GM23338 (cell line): ENCODE measurements around the gene CTNNA3. TPM values are rescaled to one million over a fixed set of nuclear protein-coding genes. Genes with fewer than 3 reads are reported as not detected.

ENCODE experiments used
- ATAC-seq: fragments of 200-7000 bp; cut with Tn5 transposase; 3 replicates; pipeline ENCODE4 v1.9.1; 2020
- DNase-seq: peaks from one replicate; pipeline ENCODE4 v3.0.0-alpha.2; 2015; ENCODE audit warnings: low spot score
- H2AFZ ChIP-seq: fragments of 200-600 bp; sonication (generic); 2 replicates; pipeline ENCODE4 v1.8.0; 2016; ENCODE audit warnings: antibody characterized with exemption, mild to moderate bottlenecking, moderate library complexity
- H3F3A ChIP-seq: fragments of 200-600 bp; sonication (generic); replicated peaks from 2 replicates; pipeline ENCODE4 v1.8.0; 2017; ENCODE audit warnings: antibody characterized with exemption, mixed run types, low read depth
- H3K27ac ChIP-seq: fragments of 200-600 bp; sonication (generic); 2 replicates; pipeline ENCODE4 v1.6.1; 2016; ENCODE audit warnings: low read depth
- H3K27me3 ChIP-seq: fragments of 200-600 bp; sonication (generic); 2 replicates; pipeline ENCODE4 v1.8.0; 2016; ENCODE audit warnings: mild to moderate bottlenecking, mixed run types, moderate library complexity; ENCODE audit not compliant: insufficient read depth
- H3K36me3 ChIP-seq: fragments of 200-600 bp; sonication (generic); 2 replicates; pipeline ENCODE4 v1.8.0; 2016; ENCODE audit warnings: mild to moderate bottlenecking; ENCODE audit not compliant: insufficient read depth
- H3K4me1 ChIP-seq: fragments of 200-600 bp; sonication (generic); 2 replicates; pipeline ENCODE4 v1.8.0; 2016; ENCODE audit warnings: mild to moderate bottlenecking, moderate library complexity; ENCODE audit not compliant: insufficient read depth
- H3K4me2 ChIP-seq: fragments of 200-600 bp; sonication (generic); 2 replicates; pipeline ENCODE4 v1.7.1; 2017; ENCODE audit warnings: mixed run types
- H3K4me3 ChIP-seq: fragments of 200-600 bp; sonication (generic); 2 replicates; pipeline ENCODE4 v1.6.1; 2016; ENCODE audit warnings: mixed run types
- H3K79me2 ChIP-seq: fragments of 200-600 bp; sonication (generic); replicated peaks from 2 replicates; pipeline ENCODE4 v1.8.0; 2017; ENCODE audit warnings: mild to moderate bottlenecking; ENCODE audit not compliant: insufficient read depth
- H3K9me2 ChIP-seq: fragments of 200-600 bp; sonication (generic); 2 replicates; pipeline ENCODE4 v1.8.0; 2017; ENCODE audit not compliant: insufficient read depth
- H4K20me1 ChIP-seq: fragments of 200-600 bp; sonication (generic); replicated peaks from 2 replicates; pipeline ENCODE4 v1.8.0; 2017; ENCODE audit warnings: mild to moderate bottlenecking; ENCODE audit not compliant: insufficient read depth
- H3K27ac Mint-ChIP-seq: 2 replicates; pipeline ENCODE4 v1.8.0; 2020; ENCODE audit warnings: inconsistent platforms, mild to moderate bottlenecking, moderate library complexity, mixed read lengths
- H3K27me3 Mint-ChIP-seq: 3 replicates; pipeline ENCODE4 v1.8.0; 2022; ENCODE audit warnings: low read depth, mild to moderate bottlenecking, moderate library complexity, mixed read lengths, inconsistent platforms; ENCODE audit not compliant: insufficient read depth, poor library complexity
- H3K36me3 Mint-ChIP-seq: 3 replicates; pipeline ENCODE4 v1.8.0; 2021; ENCODE audit warnings: low read depth, mild to moderate bottlenecking, inconsistent platforms, moderate library complexity, mixed read lengths
- H3K4me1 Mint-ChIP-seq: 3 replicates; pipeline ENCODE4 v1.8.0; 2020; ENCODE audit warnings: mild to moderate bottlenecking, inconsistent platforms, mixed read lengths
- H3K4me3 Mint-ChIP-seq: 3 replicates; pipeline ENCODE4 v1.8.0; 2021; ENCODE audit warnings: moderate library complexity, mild to moderate bottlenecking, inconsistent platforms, mixed read lengths
- H3K9me3 Mint-ChIP-seq: 3 replicates; pipeline ENCODE4 v1.8.0; 2020; ENCODE audit warnings: moderate library complexity, mild to moderate bottlenecking, inconsistent platforms, mixed read lengths
- EZH2 ChIP-seq: fragments of 200-600 bp; sonication (generic); IDR thresholded peaks from one replicate; pipeline ENCODE4 v1.8.0; 2017; ENCODE audit warnings: antibody characterized with exemption, mild to moderate bottlenecking, low read depth; ENCODE audit not compliant: unreplicated experiment
- JUNB ChIP-seq: IDR thresholded peaks from one replicate; pipeline ENCODE4 v1.6.1; 2016; ENCODE audit warnings: antibody characterized with exemption; ENCODE audit not compliant: unreplicated experiment
- NANOG ChIP-seq: IDR thresholded peaks from 2 replicates; pipeline ENCODE4 v1.6.1; 2016; ENCODE audit warnings: antibody characterized with exemption, borderline replicate concordance
- POLR2AphosphoS5 ChIP-seq: IDR thresholded peaks from 2 replicates; pipeline ENCODE4 v1.6.1; 2016; ENCODE audit warnings: antibody characterized with exemption, low read depth
- ZNF114 ChIP-seq: fragments of 250-450 bp; sonication (Bioruptor Pico); IDR thresholded peaks from 2 replicates; pipeline ENCODE4 v1.5.0; 2020; ENCODE audit warnings: mild to moderate bottlenecking, moderate library complexity
- polyA plus RNA-seq: library from polyadenylated mRNA; unstranded; fragments of >200 nt; fragmentation: Nextera tagmentation; extraction: Ambion mirVana; gene quantifications from 2 replicates; pipeline ENCODE4 v1.2.1, GENCODE V29; 2016
- total RNA-seq: library from RNA; depleted of rRNA; stranded (reverse); fragments of >200 nt; shearing (Covaris generic); gene quantifications from 2 replicates; pipeline ENCODE4 v1.2.3, GENCODE V29; 2014
- TF ChIP-seq, protein P1 (sequence below): fragments of 250-450 bp; sonication (Bioruptor Pico); IDR thresholded peaks from 2 replicates; pipeline ENCODE4 v1.5.0; 2020; ENCODE audit warnings: mild to moderate bottlenecking, moderate library complexity
- TF ChIP-seq, protein P2 (sequence below): IDR thresholded peaks from one replicate; pipeline ENCODE4 v1.6.1; 2018; ENCODE audit warnings: antibody characterized with exemption; ENCODE audit not compliant: unreplicated experiment
- TF ChIP-seq, protein P3 (sequence below): IDR thresholded peaks from 2 replicates; pipeline ENCODE4 v1.6.1; 2016; ENCODE audit warnings: antibody characterized with exemption
- TF ChIP-seq, protein P4 (sequence below), 2 experiments: fragments of 200-600 bp in 1 of 2; sonication (generic) in 1 of 2; conservative IDR thresholded peaks; 2 replicates each; pipeline versions ENCODE4 v1.5.1 to v1.6.1; 2016 to 2017; ENCODE audit warnings: antibody characterized with exemption in 2 of 2, low read depth in 2 of 2, mild to moderate bottlenecking in 2 of 2, moderate library complexity in 1 of 2

CTNNA3 gene
- total and polyA plus RNA-seq, 2 experiments from 2014 or later, result 0.71 to 3.3 TPM

DNA sequence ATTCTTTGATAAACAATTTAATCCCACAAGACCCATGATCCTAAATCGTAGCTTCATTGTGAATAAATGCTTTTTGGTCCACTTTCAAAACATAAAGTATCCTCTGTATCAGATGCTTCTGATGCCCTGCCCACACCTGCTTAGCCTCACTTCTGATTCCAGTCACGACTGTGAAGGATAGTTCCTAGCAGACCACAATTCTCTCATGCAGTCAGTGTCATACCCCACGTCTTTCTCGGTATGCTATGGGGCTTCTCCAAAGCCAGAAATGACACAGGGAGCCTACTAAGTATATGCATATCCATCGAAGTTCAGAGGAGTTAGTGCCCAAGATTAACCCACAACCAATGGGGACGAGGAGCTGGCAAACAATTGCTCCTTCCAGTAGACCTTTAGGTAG lies 27.6 kb upstream of the CTNNA3 start (continued):
- TF ChIP-seq, protein P1, sequence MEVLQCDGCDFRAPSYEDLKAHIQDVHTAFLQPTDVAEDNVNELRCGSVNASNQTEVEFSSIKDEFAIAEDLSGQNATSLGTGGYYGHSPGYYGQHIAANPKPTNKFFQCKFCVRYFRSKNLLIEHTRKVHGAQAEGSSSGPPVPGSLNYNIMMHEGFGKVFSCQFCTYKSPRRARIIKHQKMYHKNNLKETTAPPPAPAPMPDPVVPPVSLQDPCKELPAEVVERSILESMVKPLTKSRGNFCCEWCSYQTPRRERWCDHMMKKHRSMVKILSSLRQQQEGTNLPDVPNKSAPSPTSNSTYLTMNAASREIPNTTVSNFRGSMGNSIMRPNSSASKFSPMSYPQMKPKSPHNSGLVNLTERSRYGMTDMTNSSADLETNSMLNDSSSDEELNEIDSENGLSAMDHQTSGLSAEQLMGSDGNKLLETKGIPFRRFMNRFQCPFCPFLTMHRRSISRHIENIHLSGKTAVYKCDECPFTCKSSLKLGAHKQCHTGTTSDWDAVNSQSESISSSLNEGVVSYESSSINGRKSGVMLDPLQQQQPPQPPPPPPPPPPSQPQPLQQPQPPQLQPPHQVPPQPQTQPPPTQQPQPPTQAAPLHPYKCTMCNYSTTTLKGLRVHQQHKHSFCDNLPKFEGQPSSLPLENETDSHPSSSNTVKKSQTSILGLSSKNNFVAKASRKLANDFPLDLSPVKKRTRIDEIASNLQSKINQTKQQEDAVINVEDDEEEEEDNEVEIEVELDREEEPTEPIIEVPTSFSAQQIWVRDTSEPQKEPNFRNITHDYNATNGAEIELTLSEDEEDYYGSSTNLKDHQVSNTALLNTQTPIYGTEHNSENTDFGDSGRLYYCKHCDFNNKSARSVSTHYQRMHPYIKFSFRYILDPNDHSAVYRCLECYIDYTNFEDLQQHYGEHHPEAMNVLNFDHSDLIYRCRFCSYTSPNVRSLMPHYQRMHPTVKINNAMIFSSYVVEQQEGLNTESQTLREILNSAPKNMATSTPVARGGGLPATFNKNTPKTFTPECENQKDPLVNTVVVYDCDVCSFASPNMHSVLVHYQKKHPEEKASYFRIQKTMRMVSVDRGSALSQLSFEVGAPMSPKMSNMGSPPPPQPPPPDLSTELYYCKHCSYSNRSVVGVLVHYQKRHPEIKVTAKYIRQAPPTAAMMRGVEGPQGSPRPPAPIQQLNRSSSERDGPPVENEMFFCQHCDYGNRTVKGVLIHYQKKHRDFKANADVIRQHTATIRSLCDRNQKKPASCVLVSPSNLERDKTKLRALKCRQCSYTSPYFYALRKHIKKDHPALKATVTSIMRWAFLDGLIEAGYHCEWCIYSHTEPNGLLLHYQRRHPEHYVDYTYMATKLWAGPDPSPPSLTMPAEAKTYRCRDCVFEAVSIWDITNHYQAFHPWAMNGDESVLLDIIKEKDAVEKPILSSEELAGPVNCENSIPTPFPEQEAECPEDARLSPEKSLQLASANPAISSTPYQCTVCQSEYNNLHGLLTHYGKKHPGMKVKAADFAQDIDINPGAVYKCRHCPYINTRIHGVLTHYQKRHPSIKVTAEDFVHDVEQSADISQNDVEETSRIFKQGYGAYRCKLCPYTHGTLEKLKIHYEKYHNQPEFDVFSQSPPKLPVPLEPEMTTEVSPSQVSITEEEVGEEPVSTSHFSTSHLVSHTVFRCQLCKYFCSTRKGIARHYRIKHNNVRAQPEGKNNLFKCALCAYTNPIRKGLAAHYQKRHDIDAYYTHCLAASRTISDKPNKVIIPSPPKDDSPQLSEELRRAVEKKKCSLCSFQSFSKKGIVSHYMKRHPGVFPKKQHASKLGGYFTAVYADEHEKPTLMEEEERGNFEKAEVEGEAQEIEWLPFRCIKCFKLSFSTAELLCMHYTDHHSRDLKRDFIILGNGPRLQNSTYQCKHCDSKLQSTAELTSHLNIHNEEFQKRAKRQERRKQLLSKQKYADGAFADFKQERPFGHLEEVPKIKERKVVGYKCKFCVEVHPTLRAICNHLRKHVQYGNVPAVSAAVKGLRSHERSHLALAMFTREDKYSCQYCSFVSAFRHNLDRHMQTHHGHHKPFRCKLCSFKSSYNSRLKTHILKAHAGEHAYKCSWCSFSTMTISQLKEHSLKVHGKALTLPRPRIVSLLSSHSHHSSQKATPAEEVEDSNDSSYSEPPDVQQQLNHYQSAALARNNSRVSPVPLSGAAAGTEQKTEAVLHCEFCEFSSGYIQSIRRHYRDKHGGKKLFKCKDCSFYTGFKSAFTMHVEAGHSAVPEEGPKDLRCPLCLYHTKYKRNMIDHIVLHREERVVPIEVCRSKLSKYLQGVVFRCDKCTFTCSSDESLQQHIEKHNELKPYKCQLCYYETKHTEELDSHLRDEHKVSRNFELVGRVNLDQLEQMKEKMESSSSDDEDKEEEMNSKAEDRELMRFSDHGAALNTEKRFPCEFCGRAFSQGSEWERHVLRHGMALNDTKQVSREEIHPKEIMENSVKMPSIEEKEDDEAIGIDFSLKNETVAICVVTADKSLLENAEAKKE (CRISPR knock-in tag), result no peak
- no peak for TF ChIP-seq POLR2AphosphoS5

DNA sequence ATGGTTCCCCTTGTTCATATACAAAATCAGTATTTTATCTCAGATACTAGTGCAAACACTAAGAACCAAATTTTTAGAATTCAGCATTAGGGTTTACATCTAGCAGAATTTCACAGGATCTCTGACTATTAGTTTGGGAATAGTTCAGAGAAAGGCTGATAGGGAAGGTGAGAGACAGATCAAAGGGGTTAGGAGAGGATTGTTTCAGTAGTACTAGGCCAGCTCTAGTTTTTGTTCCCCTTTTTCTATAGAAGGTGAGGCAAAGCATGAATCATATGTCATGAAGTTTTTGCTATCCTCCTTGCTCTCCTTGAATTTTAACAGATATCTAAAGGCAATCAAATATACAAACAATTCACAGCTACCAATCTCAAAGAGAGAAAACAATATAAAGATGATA lies 26.1 kb upstream of the CTNNA3 start:
- ATAC-seq (no peak), DNase-seq (no peak)
- Histone ChIP-seq H3K4me3 (no peak overlapping the region), H3K36me3 (no peaks in the 10 kb centered on the region), H3K27ac (no peak overlapping the region), H3F3A (no peaks in the 10 kb centered on the region), H3K4me2 (no peak overlapping the region), H3K9me2 (no peaks in the 10 kb centered on the region), H3K4me1 (no peaks in the 10 kb centered on the region), H3K79me2 (no peaks in the 10 kb centered on the region), H4K20me1 (no peaks in the 10 kb centered on the region), H2AFZ (no peak overlapping the region), H3K27me3 (no peaks in the 10 kb centered on the region)
- no peaks in the 10 kb centered on the region for H3K27me3 Mint-ChIP-seq
- no peak overlapping the region for H3K27ac Mint-ChIP-seq
- no peaks in the 10 kb centered on the region for H3K4me1 Mint-ChIP-seq
- no peaks in the 10 kb centered on the region for H3K9me3 Mint-ChIP-seq
- H3K36me3 Mint-ChIP-seq, result no peaks in the 10 kb centered on the region
- no peak overlapping the region for H3K4me3 Mint-ChIP-seq
- TF ChIP-seq EZH2, result no peak
- no peak for TF ChIP-seq NANOG
- TF ChIP-seq ZNF114, result no peak
- TF ChIP-seq POLR2AphosphoS5, result no peak
- TF ChIP-seq, protein P2, sequence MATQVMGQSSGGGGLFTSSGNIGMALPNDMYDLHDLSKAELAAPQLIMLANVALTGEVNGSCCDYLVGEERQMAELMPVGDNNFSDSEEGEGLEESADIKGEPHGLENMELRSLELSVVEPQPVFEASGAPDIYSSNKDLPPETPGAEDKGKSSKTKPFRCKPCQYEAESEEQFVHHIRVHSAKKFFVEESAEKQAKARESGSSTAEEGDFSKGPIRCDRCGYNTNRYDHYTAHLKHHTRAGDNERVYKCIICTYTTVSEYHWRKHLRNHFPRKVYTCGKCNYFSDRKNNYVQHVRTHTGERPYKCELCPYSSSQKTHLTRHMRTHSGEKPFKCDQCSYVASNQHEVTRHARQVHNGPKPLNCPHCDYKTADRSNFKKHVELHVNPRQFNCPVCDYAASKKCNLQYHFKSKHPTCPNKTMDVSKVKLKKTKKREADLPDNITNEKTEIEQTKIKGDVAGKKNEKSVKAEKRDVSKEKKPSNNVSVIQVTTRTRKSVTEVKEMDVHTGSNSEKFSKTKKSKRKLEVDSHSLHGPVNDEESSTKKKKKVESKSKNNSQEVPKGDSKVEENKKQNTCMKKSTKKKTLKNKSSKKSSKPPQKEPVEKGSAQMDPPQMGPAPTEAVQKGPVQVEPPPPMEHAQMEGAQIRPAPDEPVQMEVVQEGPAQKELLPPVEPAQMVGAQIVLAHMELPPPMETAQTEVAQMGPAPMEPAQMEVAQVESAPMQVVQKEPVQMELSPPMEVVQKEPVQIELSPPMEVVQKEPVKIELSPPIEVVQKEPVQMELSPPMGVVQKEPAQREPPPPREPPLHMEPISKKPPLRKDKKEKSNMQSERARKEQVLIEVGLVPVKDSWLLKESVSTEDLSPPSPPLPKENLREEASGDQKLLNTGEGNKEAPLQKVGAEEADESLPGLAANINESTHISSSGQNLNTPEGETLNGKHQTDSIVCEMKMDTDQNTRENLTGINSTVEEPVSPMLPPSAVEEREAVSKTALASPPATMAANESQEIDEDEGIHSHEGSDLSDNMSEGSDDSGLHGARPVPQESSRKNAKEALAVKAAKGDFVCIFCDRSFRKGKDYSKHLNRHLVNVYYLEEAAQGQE, result no peak
- TF ChIP-seq JUNB, result no peak
- TF ChIP-seq, protein P3, sequence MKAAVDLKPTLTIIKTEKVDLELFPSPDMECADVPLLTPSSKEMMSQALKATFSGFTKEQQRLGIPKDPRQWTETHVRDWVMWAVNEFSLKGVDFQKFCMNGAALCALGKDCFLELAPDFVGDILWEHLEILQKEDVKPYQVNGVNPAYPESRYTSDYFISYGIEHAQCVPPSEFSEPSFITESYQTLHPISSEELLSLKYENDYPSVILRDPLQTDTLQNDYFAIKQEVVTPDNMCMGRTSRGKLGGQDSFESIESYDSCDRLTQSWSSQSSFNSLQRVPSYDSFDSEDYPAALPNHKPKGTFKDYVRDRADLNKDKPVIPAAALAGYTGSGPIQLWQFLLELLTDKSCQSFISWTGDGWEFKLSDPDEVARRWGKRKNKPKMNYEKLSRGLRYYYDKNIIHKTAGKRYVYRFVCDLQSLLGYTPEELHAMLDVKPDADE, result no peak
- TF ChIP-seq, protein P4, sequence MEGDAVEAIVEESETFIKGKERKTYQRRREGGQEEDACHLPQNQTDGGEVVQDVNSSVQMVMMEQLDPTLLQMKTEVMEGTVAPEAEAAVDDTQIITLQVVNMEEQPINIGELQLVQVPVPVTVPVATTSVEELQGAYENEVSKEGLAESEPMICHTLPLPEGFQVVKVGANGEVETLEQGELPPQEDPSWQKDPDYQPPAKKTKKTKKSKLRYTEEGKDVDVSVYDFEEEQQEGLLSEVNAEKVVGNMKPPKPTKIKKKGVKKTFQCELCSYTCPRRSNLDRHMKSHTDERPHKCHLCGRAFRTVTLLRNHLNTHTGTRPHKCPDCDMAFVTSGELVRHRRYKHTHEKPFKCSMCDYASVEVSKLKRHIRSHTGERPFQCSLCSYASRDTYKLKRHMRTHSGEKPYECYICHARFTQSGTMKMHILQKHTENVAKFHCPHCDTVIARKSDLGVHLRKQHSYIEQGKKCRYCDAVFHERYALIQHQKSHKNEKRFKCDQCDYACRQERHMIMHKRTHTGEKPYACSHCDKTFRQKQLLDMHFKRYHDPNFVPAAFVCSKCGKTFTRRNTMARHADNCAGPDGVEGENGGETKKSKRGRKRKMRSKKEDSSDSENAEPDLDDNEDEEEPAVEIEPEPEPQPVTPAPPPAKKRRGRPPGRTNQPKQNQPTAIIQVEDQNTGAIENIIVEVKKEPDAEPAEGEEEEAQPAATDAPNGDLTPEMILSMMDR (conservative IDR thresholded peaks at IDR 0.05; ENCODE audit: low read depth in 2 of 2), result no peak
